GM19463 (cell line): ENCODE measurements around the gene ZNF467.

Experiments
- ATAC-seq: cut with Tn5 transposase; IDR thresholded peaks from one replicate; pipeline ENCODE4 v1.9.1; 2021; ENCODE audit warnings: mild to moderate bottlenecking, moderate library complexity; ENCODE audit not compliant: unreplicated experiment

Gene ZNF467

GRCh38 chr7:149808311-149808710 lies 34.9 kb upstream of the ZNF467 start:
- ATAC-seq, result no peak

GRCh38 chr7:149806726-149807125 lies 33.3 kb upstream of the ZNF467 start:
- ATAC-seq, result no peak

GRCh38 chr7:149804106-149804505 lies 30.7 kb upstream of the ZNF467 start:
- ATAC-seq, result no peak

DNA sequence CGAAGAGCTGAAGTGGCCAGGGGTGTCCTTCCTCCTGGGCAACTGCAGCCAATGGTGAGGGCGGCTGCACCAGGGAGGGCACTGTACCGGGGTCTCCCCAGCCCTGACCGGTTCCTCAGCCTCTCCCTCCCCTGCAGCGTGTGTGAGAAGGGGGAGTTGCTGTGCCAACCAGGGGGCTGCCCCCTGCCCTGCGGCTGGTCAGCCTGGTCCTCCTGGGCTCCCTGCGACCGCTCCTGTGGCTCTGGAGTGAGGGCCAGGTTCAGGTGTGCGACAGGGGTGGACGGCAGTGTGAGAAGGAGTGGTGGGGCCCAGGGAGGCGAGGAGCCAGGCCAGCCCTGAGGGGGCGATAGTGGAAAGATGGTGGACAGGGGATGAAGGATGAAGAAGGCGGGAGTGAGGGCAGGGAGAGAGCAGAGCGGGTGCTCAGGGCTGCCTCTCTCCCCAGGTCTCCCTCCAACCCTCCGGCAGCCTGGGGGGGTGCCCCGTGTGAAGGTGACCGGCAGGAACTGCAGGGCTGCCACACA lies 30.2 kb upstream of the ZNF467 start:
- ATAC-seq, result no peak

- ATAC-seq, result no peak
Observed at GRCh38 chr7:149802966-149803365, 29.6 kb upstream of the ZNF467 start.

GRCh38 chr7:149801816-149802215 lies 28.4 kb upstream of the ZNF467 start:
- ATAC-seq, result no peak

DNA sequence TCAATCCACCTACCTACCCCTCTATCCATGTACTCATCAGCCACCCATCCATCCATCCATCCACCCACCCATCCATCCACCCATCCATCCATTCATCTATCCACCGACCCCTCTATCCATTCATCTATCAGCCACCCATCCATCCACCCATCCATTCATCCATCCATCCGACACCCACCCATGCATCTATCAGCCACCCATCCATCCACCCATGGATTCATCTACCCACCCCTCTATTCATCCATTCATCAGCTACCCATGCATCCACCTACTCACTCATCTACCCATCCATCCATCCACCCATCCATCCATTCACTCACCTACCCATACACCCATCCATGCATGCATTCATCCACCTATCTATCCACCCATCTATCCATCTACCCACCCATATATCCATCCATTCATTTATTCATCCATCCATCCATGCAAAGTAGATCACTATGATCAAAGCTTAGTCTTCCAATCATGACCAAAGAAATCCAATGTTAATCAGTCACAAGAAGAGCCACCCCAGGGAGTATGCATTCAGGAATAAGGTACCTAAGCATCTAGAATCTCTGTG lies 27.7 kb upstream of the ZNF467 start:
- no peak for ATAC-seq

GRCh38 chr7:149800169-149800555 lies 26.8 kb upstream of the ZNF467 start:
- no peak for ATAC-seq

GRCh38 chr7:149799397-149800168 lies 26.2 kb upstream of the ZNF467 start:
- ATAC-seq, result no peak

DNA sequence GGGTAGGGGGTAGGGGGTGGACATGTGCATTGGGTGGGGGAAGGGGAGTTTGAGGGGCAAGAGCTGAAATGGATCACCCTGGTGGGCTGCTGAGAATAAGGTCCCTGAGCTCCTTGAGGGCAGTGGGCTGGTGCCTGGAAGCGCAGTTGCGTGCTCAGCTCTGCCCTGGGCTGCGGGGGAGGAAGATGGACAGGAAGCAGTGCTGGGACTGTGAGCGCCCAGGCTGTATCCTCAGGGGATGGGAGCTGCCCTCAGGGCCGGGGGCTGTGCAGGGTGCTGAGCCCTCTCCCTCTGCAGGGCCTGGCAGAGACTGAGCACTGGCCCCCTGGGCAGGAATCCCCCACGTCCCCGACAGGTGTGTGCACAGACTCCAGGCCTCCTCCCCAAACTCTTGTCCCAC lies 24.4 kb upstream of the ZNF467 start:
- ATAC-seq, result no peak

GRCh38 chr7:149796287-149796860 lies 23.0 kb upstream of the ZNF467 start:
- no peak for ATAC-seq

GRCh38 chr7:149795126-149795525 lies 21.7 kb upstream of the ZNF467 start:
- ATAC-seq, result no peak

GRCh38 chr7:149794661-149795060 lies 21.3 kb upstream of the ZNF467 start:
- ATAC-seq, result no peak

DNA sequence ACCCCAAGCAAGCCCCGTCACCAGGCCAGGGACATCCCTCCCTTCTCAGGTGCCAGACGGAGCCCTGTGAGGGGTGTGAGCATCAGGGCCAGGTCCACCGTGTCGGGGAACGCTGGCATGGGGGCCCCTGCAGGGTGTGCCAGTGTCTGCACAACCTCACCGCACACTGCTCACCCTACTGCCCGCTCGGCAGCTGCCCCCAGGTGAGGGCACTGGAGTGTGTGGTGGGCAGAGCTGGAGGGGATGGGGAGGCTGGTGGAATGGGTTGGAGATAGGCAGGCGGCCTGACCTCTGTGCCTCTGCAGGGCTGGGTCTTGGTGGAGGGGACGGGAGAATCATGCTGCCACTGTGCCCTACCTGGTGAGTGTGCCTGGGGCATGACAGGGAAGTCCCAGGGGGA lies 19.9 kb upstream of the ZNF467 start:
- no peak for ATAC-seq

DNA sequence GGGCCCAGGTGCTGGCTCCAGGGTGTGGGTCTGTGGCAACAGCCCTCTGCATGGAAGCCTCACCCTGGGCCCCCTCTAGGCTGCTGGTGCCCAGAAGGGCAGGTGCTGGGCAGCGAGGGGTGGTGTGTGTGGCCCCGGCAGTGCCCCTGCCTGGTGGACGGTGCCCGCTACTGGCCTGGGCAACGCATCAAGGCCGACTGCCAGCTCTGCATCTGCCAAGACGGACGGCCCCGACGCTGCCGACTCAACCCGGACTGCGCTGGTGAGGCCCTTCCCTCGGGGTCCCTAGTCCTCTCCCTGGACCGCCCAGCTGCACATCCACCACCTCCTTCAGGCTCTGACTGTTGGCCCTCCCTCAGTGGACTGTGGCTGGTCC lies 18.8 kb upstream of the ZNF467 start:
- no peak for ATAC-seq

DNA sequence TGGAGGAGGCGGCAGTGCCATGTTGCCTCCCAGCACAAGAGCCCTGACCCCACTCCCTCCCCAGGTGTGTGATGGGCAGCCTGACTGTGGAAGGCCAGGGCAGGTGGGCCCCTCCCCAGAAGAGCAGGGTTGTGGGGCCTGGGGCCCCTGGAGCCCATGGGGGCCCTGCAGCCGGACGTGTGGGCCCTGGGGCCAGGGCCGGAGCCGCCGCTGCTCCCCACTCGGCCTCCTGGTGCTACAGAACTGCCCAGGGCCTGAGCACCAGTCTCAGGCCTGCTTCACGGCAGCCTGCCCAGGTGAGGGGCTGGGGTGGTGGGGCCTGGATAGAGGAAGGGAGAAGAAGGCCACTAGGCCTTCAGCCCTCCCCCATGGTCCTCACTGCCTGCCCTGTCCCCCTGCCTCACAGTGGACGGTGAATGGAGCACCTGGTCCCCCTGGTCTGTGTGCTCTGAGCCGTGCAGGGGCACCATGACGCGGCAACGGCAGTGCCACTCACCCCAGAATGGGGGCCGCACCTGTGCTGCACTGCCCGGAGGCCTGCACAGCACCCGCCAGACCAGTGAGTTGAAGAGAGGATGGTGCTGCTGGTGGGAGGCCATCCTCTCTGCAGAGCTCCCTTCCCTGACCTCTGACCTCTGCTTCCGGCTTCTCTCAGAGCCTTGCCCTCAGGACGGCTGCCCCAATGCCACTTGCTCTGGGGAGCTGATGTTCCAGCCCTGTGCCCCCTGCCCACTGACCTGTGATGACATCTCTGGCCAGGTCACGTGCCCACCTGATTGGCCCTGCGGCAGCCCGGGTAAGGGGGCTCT lies 18.2 kb upstream of the ZNF467 start:
- no peak for ATAC-seq

DNA sequence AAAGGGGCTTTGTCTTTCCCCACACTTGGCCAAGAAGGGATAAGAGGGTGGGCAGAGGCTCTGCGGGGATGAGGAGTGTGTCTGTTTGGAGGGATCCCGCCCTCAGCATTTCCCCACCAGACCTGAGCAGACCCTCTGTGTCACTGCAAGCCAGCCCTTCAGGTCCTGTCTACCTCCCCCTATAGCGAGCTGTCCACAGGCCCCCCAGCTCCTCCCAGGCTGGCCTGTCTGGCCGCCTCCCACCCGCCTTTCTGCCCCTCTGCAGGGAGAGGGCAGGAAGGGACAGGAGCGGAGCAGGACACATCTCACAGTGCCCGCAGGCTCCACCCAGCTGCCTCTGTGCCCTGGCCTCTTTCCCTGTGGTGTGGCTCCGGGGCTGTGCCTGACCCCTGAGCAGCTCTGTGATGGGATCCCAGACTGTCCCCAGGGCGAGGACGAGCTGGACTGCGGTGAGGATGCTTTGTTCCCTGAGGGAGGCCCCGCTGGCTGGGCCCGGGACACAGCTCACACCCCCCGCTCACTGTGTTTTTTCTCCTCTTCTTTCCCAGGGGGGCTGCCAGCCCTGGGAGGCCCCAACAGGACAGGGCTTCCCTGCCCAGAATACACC lies 17.5 kb upstream of the ZNF467 start:
- ATAC-seq, result no peak

DNA sequence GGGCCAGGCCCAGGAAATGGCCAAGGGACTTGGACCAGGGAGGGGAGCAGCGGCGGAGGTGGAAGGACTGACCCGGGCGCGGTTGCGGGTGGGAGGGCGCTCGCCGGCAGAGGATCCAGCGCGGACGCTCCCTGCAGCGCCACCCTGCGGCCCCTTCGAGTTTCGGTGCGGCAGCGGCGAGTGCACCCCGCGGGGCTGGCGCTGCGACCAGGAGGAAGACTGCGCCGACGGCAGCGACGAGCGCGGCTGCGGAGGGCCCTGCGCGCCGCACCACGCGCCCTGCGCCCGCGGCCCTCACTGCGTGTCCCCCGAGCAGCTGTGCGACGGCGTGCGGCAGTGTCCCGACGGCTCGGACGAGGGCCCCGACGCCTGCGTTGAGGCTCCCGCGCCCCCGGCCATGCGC lies 16.8 kb upstream of the ZNF467 start:
- no peak for ATAC-seq

- no peak for ATAC-seq
Observed at GRCh38 chr7:149789101-149789500, 15.7 kb upstream of the ZNF467 start.

DNA sequence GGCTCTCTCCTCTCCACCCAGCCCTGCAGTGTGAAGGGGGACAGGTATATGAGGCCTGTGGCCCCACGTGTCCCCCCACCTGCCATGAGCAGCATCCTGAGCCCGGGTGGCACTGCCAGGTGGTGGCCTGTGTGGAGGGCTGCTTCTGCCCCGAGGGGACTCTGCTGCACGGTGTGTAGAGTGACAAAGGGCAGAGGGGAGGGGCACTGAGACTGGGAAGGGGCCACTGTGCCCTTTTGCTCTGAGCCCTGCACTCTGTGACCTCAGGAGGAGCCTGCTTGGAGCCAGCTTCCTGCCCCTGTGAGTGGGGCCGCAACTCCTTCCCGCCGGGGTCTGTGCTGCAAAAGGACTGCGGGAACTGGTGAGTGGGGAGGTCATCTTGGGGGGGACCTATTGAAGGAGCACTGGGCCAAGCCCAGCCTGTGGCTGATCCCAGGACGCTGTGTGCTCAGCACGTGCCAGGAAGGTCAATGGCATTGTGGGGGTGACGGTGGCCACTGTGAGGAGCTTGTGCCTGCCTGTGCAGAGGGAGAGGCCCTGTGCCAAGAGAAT lies 15.0 kb upstream of the ZNF467 start:
- ATAC-seq, result no peak
